GM12891 (cell line): ENCODE data around the gene GLIS2.
"Not testable (repeated sequence)": the region's sequence is repeated elsewhere in the genome, so short reads cannot be mapped to it uniquely, and the experiment has no call there.

Experiments
- POLR2A ChIP-seq: IDR thresholded peaks from 2 replicates; pipeline ENCODE4 v1.6.1; 2011; ENCODE audit warnings: low read depth, low read length, control low read depth
- POLR2AphosphoS5 ChIP-seq: IDR thresholded peaks from 2 replicates; pipeline ENCODE4 v1.6.1; 2011; ENCODE audit warnings: low read depth, low read length, control low read depth
- SPI1 ChIP-seq: IDR thresholded peaks from 2 replicates; pipeline ENCODE4 v1.6.1; 2011; ENCODE audit warnings: low read depth, low read length, control low read depth

GRCh38 chr16:4333714-4334113, 17.8 kb downstream of the GLIS2 start:
- TF ChIP-seq POLR2A, POLR2AphosphoS5, SPI1: not testable (repeated sequence)
